ENCODE results near the gene ANKIB1.
"Not testable (repeated sequence)": the region's sequence is repeated elsewhere in the genome, so short reads cannot be mapped to it uniquely, and the experiment has no call there.

The ANKIB1 gene, protein sequence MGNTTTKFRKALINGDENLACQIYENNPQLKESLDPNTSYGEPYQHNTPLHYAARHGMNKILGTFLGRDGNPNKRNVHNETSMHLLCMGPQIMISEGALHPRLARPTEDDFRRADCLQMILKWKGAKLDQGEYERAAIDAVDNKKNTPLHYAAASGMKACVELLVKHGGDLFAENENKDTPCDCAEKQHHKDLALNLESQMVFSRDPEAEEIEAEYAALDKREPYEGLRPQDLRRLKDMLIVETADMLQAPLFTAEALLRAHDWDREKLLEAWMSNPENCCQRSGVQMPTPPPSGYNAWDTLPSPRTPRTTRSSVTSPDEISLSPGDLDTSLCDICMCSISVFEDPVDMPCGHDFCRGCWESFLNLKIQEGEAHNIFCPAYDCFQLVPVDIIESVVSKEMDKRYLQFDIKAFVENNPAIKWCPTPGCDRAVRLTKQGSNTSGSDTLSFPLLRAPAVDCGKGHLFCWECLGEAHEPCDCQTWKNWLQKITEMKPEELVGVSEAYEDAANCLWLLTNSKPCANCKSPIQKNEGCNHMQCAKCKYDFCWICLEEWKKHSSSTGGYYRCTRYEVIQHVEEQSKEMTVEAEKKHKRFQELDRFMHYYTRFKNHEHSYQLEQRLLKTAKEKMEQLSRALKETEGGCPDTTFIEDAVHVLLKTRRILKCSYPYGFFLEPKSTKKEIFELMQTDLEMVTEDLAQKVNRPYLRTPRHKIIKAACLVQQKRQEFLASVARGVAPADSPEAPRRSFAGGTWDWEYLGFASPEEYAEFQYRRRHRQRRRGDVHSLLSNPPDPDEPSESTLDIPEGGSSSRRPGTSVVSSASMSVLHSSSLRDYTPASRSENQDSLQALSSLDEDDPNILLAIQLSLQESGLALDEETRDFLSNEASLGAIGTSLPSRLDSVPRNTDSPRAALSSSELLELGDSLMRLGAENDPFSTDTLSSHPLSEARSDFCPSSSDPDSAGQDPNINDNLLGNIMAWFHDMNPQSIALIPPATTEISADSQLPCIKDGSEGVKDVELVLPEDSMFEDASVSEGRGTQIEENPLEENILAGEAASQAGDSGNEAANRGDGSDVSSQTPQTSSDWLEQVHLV

GRCh38 chr7:92245487-92246359, at the start of gene ANKIB1, which contains the start of gene KRIT1:
ANKIB1 (plus strand) TSS chr7:92245974; CDS start chr7:92294979, 49,005 bp downstream.
KRIT1 (minus strand) TSS chr7:92245914; CDS start chr7:92242135, 3,779 bp downstream.
- DNase-seq (ENCODE audit: low read depth in 2 of 2) = peak; percentile 52 to 70

- no peak for DNase-seq (ENCODE audit: low read depth in 2 of 2)
Observed at GRCh38 chr7:92200791-92201190, 45.0 kb upstream of the ANKIB1 start.

- no peak for DNase-seq (ENCODE audit: low read depth in 2 of 2)
Observed at GRCh38 chr7:92205987-92206386, 39.8 kb upstream of the ANKIB1 start.

- DNase-seq (ENCODE audit: low read depth in 2 of 2) = no peak
Observed at GRCh38 chr7:92206672-92207071, 39.1 kb upstream of the ANKIB1 start.

- DNase-seq (ENCODE audit: low read depth in 2 of 2) = no peak
Observed at GRCh38 chr7:92221766-92222165, 24.0 kb upstream of the ANKIB1 start.

DNA sequence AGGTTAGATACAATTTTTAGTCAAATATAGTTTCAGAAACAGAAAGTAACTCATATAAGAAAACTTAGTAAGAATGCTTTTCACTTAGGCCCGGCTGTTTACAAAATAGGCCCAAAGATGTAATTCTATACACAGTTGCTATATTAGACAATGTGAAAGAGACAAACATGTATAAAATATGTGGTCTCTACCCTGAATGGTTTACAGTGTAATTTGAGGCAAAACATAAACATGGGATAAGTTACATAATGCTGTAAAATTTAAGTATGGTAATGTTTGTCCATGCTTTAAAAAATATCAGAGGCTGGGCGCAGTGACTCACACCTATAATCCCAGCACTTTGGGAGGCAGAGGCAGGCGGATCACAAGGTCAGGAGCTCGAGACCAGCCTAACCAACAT, 18.8 kb upstream of the ANKIB1 start:
- no peak for DNase-seq (ENCODE audit: low read depth in 2 of 2)

- no peak for DNase-seq (ENCODE audit: low read depth in 2 of 2)
Observed at GRCh38 chr7:92228100-92228499, 17.7 kb upstream of the ANKIB1 start.

DNA sequence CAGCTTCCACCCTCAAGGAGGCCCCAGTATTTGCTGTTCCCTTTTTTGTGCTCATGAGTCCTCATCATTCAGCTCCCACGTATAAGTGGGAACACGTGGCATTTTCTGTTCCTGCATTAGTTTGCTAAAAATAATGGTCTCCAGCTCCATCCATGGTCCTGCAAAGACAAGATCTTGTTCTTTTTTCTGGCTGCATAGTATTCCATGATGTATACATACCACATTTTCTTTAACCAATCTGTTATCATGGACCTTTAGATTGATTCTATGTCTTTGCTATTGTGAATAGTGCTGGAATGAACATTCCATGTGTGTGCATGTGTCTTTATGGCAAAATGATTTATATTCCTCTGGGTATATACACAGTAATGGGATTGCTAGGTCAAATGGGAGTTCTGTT, 17.0 kb upstream of the ANKIB1 start:
- DNase-seq (ENCODE audit: low read depth in 2 of 2) = no peak

DNA sequence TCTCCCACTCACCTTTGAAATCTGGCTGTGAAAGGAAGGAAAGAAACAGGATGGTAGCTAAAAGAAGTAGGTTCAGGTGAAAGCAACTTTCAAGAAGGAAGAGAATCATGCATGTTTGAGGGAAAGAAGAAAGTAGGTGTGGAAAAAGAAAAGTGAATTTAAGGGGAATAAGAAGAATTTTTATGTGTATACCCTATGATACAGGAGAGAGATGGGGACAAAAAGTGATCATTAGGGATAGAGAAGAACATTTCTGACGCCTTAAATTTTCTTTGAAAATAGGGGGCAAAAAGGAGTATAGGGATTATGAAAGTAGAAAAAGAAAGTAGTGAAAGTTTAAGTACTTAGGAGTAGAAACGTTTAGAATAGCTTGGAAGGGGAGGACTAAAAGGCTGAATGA, 15.2 kb upstream of the ANKIB1 start:
- no peak for DNase-seq (ENCODE audit: low read depth in 2 of 2)

DNA sequence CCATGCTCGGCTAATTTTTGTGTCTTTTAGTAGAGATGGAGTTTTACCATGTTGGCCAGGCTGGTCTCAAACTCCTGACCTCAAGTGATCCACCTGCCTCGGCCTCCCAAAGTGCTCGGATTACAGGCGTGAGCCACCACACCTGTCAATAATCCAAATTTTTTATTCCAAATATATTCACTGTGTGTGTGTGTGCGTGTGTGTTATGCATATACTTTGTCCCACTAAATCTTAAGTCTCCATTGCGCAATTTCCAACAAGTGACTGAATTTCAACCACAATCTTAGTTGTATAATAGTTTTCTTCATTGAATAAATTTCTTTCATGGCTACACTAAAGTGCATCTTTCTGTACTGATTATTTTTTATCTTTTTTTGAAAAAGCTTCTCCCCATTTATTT, 2.8 kb upstream of the ANKIB1 start:
- no peak for DNase-seq (ENCODE audit: low read depth in 2 of 2)

- no peak for DNase-seq (ENCODE audit: low read depth in 2 of 2)
Observed at GRCh38 chr7:92244808-92245486, 827 bp upstream of the ANKIB1 start.

- DNase-seq (ENCODE audit: low read depth in 2 of 2) = no peak
Observed at GRCh38 chr7:92246360-92247101, 757 bp downstream of the ANKIB1 start.

GRCh38 chr7:92250603-92251002, 4.8 kb downstream of the ANKIB1 start:
- no peak for DNase-seq (ENCODE audit: low read depth in 2 of 2)

DNA sequence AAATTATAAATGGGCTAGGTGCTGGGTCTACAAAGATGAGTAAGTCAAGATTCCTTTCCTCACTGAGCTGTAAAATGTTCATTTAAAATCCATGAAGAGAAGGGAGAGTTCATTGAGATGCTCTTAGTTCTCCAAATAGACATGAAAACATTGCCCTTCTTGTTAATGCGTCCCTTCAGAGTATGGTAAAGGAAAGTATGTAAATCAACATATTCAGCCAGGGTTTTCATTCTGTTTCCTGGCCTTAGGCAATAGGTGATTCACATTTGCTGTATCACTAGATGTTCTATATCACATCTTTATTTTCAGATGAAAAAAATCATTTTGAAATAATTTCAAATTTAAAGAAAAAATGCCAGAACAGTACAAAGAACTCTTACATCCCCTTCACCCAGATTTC, 5.4 kb downstream of the ANKIB1 start:
- no peak for DNase-seq (ENCODE audit: low read depth in 2 of 2)

DNA sequence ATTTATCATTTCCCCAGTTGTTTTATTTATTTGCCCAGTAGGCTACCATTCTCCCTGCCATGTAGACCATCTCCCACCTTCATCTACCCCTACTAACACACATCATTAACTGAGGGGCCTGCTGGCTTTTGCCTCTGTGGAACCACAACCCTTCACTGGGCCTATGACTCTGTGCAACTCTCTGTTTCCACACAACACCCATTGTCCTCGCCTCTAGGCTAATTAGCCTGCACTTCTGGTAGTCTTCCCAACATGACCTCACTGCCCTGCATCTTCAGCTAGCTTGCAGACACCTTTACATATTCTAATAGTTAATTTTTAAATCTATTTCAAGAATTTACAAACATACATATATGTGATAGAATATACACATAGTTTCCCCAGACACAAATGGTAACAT, 7.5 kb downstream of the ANKIB1 start:
- DNase-seq (ENCODE audit: low read depth in 2 of 2) = no peak

DNA sequence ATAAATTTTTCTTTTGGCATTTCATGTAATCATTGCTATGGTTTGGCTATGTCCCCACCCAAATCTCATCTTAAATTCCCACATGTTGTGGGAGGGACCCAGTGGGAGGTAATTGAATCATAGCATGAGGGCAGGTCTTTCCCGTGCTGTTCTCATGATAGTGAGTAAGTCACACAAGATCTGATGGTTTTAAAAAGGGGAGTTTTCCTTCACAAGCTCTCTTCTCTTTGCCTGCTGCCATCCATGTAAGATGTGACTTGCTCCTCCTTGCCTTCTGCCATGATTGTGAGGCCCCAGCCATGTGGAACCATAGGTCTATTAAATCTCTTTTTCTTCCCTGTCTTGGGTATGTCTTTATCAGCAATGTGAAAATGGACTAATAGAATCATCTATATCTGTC, 9.0 kb downstream of the ANKIB1 start:
- DNase-seq (ENCODE audit: low read depth in 2 of 2) = not testable (repeated sequence)

DNA sequence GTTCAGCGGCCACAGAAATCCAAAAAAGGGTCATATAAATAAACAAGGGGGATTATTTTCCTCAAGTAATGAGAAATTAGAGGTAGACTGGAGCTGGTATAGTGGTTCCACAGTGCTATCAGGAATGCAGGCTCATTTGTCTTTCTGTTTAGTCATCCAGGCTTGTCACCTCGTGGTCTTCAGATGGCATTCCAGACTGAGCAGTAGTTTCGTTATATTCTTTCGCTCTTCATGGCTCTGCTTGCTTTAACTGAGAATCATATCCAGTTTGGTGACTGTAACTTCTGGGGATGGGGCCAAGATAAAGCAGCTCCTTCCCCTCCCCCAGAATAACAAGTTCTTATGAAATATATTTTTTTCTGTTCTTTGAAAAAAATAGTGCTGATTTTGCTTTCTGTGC, 9.5 kb downstream of the ANKIB1 start:
- DNase-seq (ENCODE audit: low read depth in 2 of 2) = no peak

GRCh38 chr7:92259062-92259461, 13.3 kb downstream of the ANKIB1 start:
- DNase-seq (ENCODE audit: low read depth in 2 of 2) = no peak

DNA sequence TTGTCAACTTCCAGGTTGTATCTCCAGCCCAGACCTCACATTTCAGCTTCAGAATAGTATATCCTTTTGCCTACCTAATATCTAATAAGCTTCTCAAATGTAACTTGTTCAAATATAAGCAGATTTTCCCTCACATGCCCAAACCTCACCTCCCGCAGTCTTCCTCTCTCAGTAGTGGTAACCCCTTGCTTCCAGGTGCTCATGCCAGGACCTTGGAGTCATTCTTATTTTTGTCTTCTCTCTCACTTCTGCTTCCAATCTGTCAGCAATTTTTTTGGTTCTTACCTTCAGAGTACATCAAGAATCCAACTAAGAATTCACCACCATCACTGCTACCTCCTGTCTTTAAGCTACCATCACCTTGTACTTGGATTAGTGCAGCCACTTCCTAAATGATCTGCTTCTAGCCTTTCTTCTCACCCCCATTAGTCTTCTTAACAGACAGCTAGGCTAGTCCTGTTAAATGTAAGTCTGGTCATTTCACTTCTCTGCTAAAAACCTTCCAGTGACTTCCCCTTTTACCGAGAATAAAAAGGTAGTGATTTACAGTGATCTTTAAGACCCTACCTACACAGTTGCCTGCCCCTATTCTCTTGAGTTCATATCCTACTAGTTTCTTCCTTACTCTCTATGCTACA, 14.0 kb downstream of the ANKIB1 start:
- DNase-seq (ENCODE audit: low read depth in 2 of 2) = no peak

Data from stimulated activated CD4-positive, alpha-beta T cell treated with anti-CD3 and anti-CD28 coated beads, Interleukin-1b, Interleukin-23, amount 100 ng/mL, for 1 hour (primary cell).